OCI-LY1 (cell line): ENCODE results near the gene HECTD2.

ENCODE experiments used
- H2AFZ ChIP-seq: fragments of 200-600 bp; sonication (generic), shearing (Covaris generic); 2 replicates; pipeline ENCODE4 v1.6.0; 2014; ENCODE audit warnings: antibody characterized with exemption, mild to moderate bottlenecking, low read length
- H3F3A ChIP-seq: fragments of 200-600 bp; sonication (generic), shearing (Covaris generic); 2 replicates; pipeline ENCODE4 v1.6.0; 2014; ENCODE audit warnings: mild to moderate bottlenecking, antibody characterized with exemption, low read length, moderate library complexity; ENCODE audit not compliant: insufficient read depth
- H3K27ac ChIP-seq: fragments of 200-600 bp; sonication (generic); 2 replicates; pipeline ENCODE4 v1.5.1; 2014; ENCODE audit warnings: low read length, mixed run types, mild to moderate bottlenecking, low read depth; ENCODE audit not compliant: poor library complexity, severe bottlenecking
- H3K27me3 ChIP-seq: fragments of 200-600 bp; sonication (generic); 2 replicates; pipeline ENCODE4 v1.6.0; 2014; ENCODE audit warnings: antibody characterized with exemption, mild to moderate bottlenecking, low read length, moderate library complexity; ENCODE audit not compliant: insufficient read depth
- H3K36me3 ChIP-seq: fragments of 200-600 bp; sonication (generic); 2 replicates; pipeline ENCODE4 v1.6.1; 2014; ENCODE audit warnings: mild to moderate bottlenecking, antibody characterized with exemption, low read length, moderate library complexity, mixed read lengths; ENCODE audit not compliant: insufficient read depth
- H3K4me1 ChIP-seq: fragments of 200-600 bp; sonication (generic); 2 replicates; pipeline ENCODE4 v1.5.1; 2014; ENCODE audit warnings: mild to moderate bottlenecking, low read length, moderate library complexity; ENCODE audit not compliant: insufficient read depth, severe bottlenecking
- H3K4me2 ChIP-seq: fragments of 200-600 bp; sonication (generic), shearing (Covaris generic); 2 replicates; pipeline ENCODE4 v1.6.1; 2014; ENCODE audit warnings: low read length
- H3K4me3 ChIP-seq: fragments of 200-600 bp; sonication (generic); 2 replicates; pipeline ENCODE4 v1.5.1; 2014; ENCODE audit warnings: low read length, low read depth, mild to moderate bottlenecking, mixed read lengths; ENCODE audit not compliant: poor library complexity, severe bottlenecking
- H3K79me2 ChIP-seq: fragments of 200-600 bp; shearing (Covaris generic); 2 replicates; pipeline ENCODE4 v1.6.1; 2016; ENCODE audit warnings: mixed run types, low read length, mixed read lengths; ENCODE audit not compliant: insufficient read depth
- H3K9ac ChIP-seq: fragments of 200-600 bp; sonication (generic), shearing (Covaris generic); 2 replicates; pipeline ENCODE4 v1.6.1; 2014; ENCODE audit warnings: mild to moderate bottlenecking, low read length, mixed read lengths
- H3K9me2 ChIP-seq: fragments of 200-600 bp; sonication (generic), shearing (Covaris generic); 2 replicates; pipeline ENCODE4 v1.6.1; 2014; ENCODE audit warnings: low read depth, mild to moderate bottlenecking, low read length, mixed read lengths
- H3K9me3 ChIP-seq: fragments of 200-600 bp; shearing (Covaris generic); 2 replicates; pipeline ENCODE4 v1.6.1; 2014; ENCODE audit warnings: low read length, mixed read lengths
- H4K20me1 ChIP-seq: fragments of 200-600 bp; sonication (generic), shearing (Covaris generic); 2 replicates; pipeline ENCODE4 v1.6.0; 2016; ENCODE audit warnings: mild to moderate bottlenecking, low read length; ENCODE audit not compliant: insufficient read depth
- CTCF ChIP-seq: fragments of 200-600 bp; sonication (generic), shearing (Covaris generic); IDR thresholded peaks from 2 replicates; pipeline ENCODE4 v1.5.1; 2017; ENCODE audit warnings: mild to moderate bottlenecking, antibody characterized with exemption, low read length, moderate library complexity, mixed read lengths
- EZH2 ChIP-seq: fragments of 200-600 bp; sonication (generic), shearing (Covaris generic); IDR thresholded peaks from 2 replicates; pipeline ENCODE4 v1.8.0; 2017; ENCODE audit warnings: borderline replicate concordance, mixed run types, mild to moderate bottlenecking, antibody characterized with exemption, low read length, moderate library complexity, mixed read lengths

HECTD2 gene

GRCh38 chr10:91551856-91552255 lies 141.7 kb downstream of the HECTD2 start:
- no peaks in the 10 kb centered on the region for H3K27me3 ChIP-seq

GRCh38 chr10:91552274-91553095 lies 142.3 kb downstream of the HECTD2 start:
- TF ChIP-seq EZH2 (no peak), CTCF (peak; percentile 9; the same call in 1 of the 2 replicates)
- Histone ChIP-seq H3K4me3 (no peak overlapping the region), H3K9me3 (no peaks in the 10 kb centered on the region), H4K20me1 (no peaks in the 10 kb centered on the region), H3K9ac (no peak overlapping the region), H3K27me3 (no peaks in the 10 kb centered on the region), H2AFZ (no peak overlapping the region), H3K36me3 (no peaks in the 10 kb centered on the region), H3K9me2 (no peaks in the 10 kb centered on the region), H3K4me1 (no peaks in the 10 kb centered on the region), H3F3A (no peaks in the 10 kb centered on the region), H3K27ac (no peak overlapping the region), H3K4me2 (no peak overlapping the region), H3K79me2 (no peaks in the 10 kb centered on the region)

More at GRCh38 chr10:91551856-91552255, 141.7 kb downstream of the HECTD2 start:
- no peaks in the 10 kb centered on the region for H3K9me3 ChIP-seq
- no peak overlapping the region for H3K4me2 ChIP-seq
- H3K36me3 ChIP-seq, result no peaks in the 10 kb centered on the region
- H3K4me1 ChIP-seq, result no peaks in the 10 kb centered on the region
- H4K20me1 ChIP-seq, result no peaks in the 10 kb centered on the region
- no peak overlapping the region for H3K27ac ChIP-seq
- no peak overlapping the region for H3K4me3 ChIP-seq
- H3K9ac ChIP-seq, result no peak overlapping the region
- H3F3A ChIP-seq, result no peaks in the 10 kb centered on the region
- no peak overlapping the region for H2AFZ ChIP-seq
- H3K9me2 ChIP-seq, result no peaks in the 10 kb centered on the region
- H3K79me2 ChIP-seq, result no peaks in the 10 kb centered on the region
- TF ChIP-seq EZH2, result no peak
- peak; percentile 13; the same call in 1 of the 2 replicates for TF ChIP-seq CTCF

GRCh38 chr10:91555455-91555854 lies 145.3 kb downstream of the HECTD2 start:
- H3K4me1 ChIP-seq, result no peaks in the 10 kb centered on the region
- no peak overlapping the region for H2AFZ ChIP-seq

More at GRCh38 chr10:91555455-91555854, 145.3 kb downstream of the HECTD2 start:
- H4K20me1 ChIP-seq, result no peaks in the 10 kb centered on the region
- H3K9ac ChIP-seq, result no peak overlapping the region
- no peaks in the 10 kb centered on the region for H3K36me3 ChIP-seq
- H3K9me2 ChIP-seq, result no peaks in the 10 kb centered on the region
- no peak overlapping the region for H3K27ac ChIP-seq
- no peaks in the 10 kb centered on the region for H3F3A ChIP-seq
- H3K9me3 ChIP-seq, result no peaks in the 10 kb centered on the region
- H3K4me2 ChIP-seq, result no peak overlapping the region
- H3K27me3 ChIP-seq, result no peaks in the 10 kb centered on the region
- no peak overlapping the region for H3K4me3 ChIP-seq
- TF ChIP-seq CTCF (no peak), EZH2 (no peak)
- no peaks in the 10 kb centered on the region for H3K79me2 ChIP-seq
